SK-N-SH treated with all-trans-retinoic acid at 6 μM for 48 hours (cell line): ENCODE data around the gene BEGAIN.

Source experiments
- ARNTL ChIP-seq: fragments of 450-650 bp; formaldehyde crosslinking; IDR thresholded peaks from 2 replicates; pipeline ENCODE4 v1.5.0; 2020; ENCODE audit warnings: low read depth, mild to moderate bottlenecking, moderate library complexity, borderline replicate concordance
- BACH2 ChIP-seq: fragments of 250-450 bp; sonication (Bioruptor Pico); IDR thresholded peaks from 2 replicates; pipeline ENCODE4 v1.9.0; 2021; ENCODE audit warnings: mild to moderate bottlenecking, borderline replicate concordance
- CSRNP3 ChIP-seq: fragments of 250-450 bp; sonication (Bioruptor Pico); IDR thresholded peaks from 2 replicates; pipeline ENCODE4 v1.5.1; 2021; ENCODE audit warnings: mild to moderate bottlenecking, moderate library complexity
- ESRRG ChIP-seq: fragments of 250-450 bp; sonication (Bioruptor Pico); IDR thresholded peaks from 2 replicates; pipeline ENCODE4 v1.6.1; 2021; ENCODE audit warnings: mild to moderate bottlenecking
- GLIS3 ChIP-seq: fragments of 250-450 bp; sonication (Bioruptor Pico); IDR thresholded peaks from 2 replicates; pipeline ENCODE4 v1.5.0; 2020; ENCODE audit warnings: mild to moderate bottlenecking, moderate library complexity
- OSR1 ChIP-seq: fragments of 250-450 bp; sonication (Bioruptor Pico); IDR thresholded peaks from 2 replicates; pipeline ENCODE4 v1.8.0; 2022; ENCODE audit warnings: moderate library complexity, mild to moderate bottlenecking, inconsistent platforms
- PATZ1 ChIP-seq: fragments of 250-450 bp; sonication (Bioruptor Pico); IDR thresholded peaks from 2 replicates; pipeline ENCODE4 v1.8.0; 2020; ENCODE audit warnings: mild to moderate bottlenecking, moderate library complexity, borderline replicate concordance
- TOX ChIP-seq: fragments of 250-450 bp; sonication (Bioruptor Pico); IDR thresholded peaks from 2 replicates; pipeline ENCODE4 v1.8.0; 2021; ENCODE audit warnings: mild to moderate bottlenecking, moderate library complexity, borderline replicate concordance
- ZC3H10 ChIP-seq: fragments of 250-450 bp; sonication (Bioruptor Pico); IDR thresholded peaks from 2 replicates; pipeline ENCODE4 v1.5.1; 2021; ENCODE audit warnings: mild to moderate bottlenecking, moderate library complexity
- ZFP3 ChIP-seq: fragments of 250-450 bp; sonication (Bioruptor Pico); IDR thresholded peaks from 2 replicates; pipeline ENCODE4 v1.5.0; 2020; ENCODE audit warnings: mild to moderate bottlenecking, moderate library complexity
- ZFP30 ChIP-seq: fragments of 450-650 bp; formaldehyde crosslinking; IDR thresholded peaks from 2 replicates; pipeline ENCODE4 v1.5.0; 2022; ENCODE audit warnings: mild to moderate bottlenecking, moderate library complexity
- ZNF70 ChIP-seq: fragments of 450-650 bp; formaldehyde crosslinking; IDR thresholded peaks from 2 replicates; pipeline ENCODE4 v1.5.0; 2020; ENCODE audit warnings: mild to moderate bottlenecking, moderate library complexity
- ZNF8 ChIP-seq: fragments of 450-650 bp; formaldehyde crosslinking; IDR thresholded peaks from 2 replicates; pipeline ENCODE4 v1.5.0; 2020; ENCODE audit warnings: mild to moderate bottlenecking, moderate library complexity
- TF ChIP-seq, protein P1 (sequence below): fragments of 250-450 bp; sonication (Bioruptor Pico); IDR thresholded peaks from 2 replicates; pipeline ENCODE4 v1.8.0; 2021; ENCODE audit warnings: low read depth, mild to moderate bottlenecking, moderate library complexity, borderline replicate concordance

GRCh38 chr14:100599981-100600380 lies 12.8 kb upstream of the BEGAIN start:
- TF ChIP-seq CSRNP3 (CRISPR knock-in tag) (no peak), ZNF8 (CRISPR knock-in tag) (no peak), TOX (CRISPR knock-in tag) (no peak), ESRRG (CRISPR knock-in tag) (no peak), ZFP30 (CRISPR knock-in tag) (no peak), PATZ1 (no peak), ZC3H10 (CRISPR knock-in tag) (no peak), ZFP3 (no peak), BACH2 (CRISPR knock-in tag) (no peak), GLIS3 (CRISPR knock-in tag) (no peak), ZNF70 (CRISPR knock-in tag) (no peak), OSR1 (no peak), ARNTL (no peak)
- TF ChIP-seq, protein P1, sequence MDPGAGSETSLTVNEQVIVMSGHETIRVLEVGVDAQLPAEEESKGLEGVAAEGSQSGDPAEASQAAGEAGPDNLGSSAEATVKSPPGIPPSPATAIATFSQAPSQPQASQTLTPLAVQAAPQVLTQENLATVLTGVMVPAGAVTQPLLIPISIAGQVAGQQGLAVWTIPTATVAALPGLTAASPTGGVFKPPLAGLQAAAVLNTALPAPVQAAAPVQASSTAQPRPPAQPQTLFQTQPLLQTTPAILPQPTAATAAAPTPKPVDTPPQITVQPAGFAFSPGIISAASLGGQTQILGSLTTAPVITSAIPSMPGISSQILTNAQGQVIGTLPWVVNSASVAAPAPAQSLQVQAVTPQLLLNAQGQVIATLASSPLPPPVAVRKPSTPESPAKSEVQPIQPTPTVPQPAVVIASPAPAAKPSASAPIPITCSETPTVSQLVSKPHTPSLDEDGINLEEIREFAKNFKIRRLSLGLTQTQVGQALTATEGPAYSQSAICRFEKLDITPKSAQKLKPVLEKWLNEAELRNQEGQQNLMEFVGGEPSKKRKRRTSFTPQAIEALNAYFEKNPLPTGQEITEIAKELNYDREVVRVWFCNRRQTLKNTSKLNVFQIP: no peak
